ENCODE measurements around the gene DOK4.

- TF ChIP-seq CTCF (IDR thresholded peaks at IDR 0.05), result no peak
- no peak for TF ChIP-seq POLR2AphosphoS5 (IDR thresholded peaks at IDR 0.05)
- no peak for TF ChIP-seq POLR2A (IDR thresholded peaks at IDR 0.05)
- TF ChIP-seq EP300 (IDR thresholded peaks at IDR 0.05), result no peak
Measured at GRCh38 chr16:57477531-57478202, 8.6 kb downstream of the DOK4 start.

All from gastroesophageal sphincter (tissue), 3 donors.